Sigmoid colon (tissue), 4 donors: ENCODE results near the gene P2RX4.
"Not testable (repeated sequence)": the region's sequence is repeated elsewhere in the genome, so short reads cannot be mapped to it uniquely, and the experiment has no call there.

ENCODE experiments used
- EP300 ChIP-seq, 4 donors: sonication (generic); formaldehyde crosslinking; IDR thresholded peaks; one replicate each; pipeline ENCODE4 v1.6.1; 2017; ENCODE audit warnings: antibody characterized with exemption in 4 of 4
- POLR2AphosphoS5 ChIP-seq, 4 donors: sonication (generic); formaldehyde crosslinking; IDR thresholded peaks; one replicate each; pipeline ENCODE4 v1.6.1; 2017; ENCODE audit warnings: antibody characterized with exemption in 4 of 4

GRCh38 chr12:121226871-121227270 lies 16.9 kb downstream of the P2RX4 start:
- not testable (repeated sequence) for TF ChIP-seq EP300, POLR2AphosphoS5 (IDR thresholded peaks at IDR 0.05)
